ENCODE results near the gene AEBP1. TPM values are rescaled to one million over a fixed set of nuclear protein-coding genes. Genes with fewer than 3 reads are reported as not detected.
A peak's percentile ranks its signal among the peaks of the same experiment; 100 is the strongest.

Gene AEBP1
- total and polyA plus RNA-seq, 9 of the 15 experiments (the other 6 are each of a cell fraction or from before 2014, with no cell fraction given), result 0.03 to 0.78 (median 0.30) TPM; not detected in 2

- 0 out of 4 replicates have a peak, but pooled peaks of 1 of the 2 experiments have one; percentile 43 for TF ChIP-seq ZNF639 (CRISPR knock-in tag; conservative IDR thresholded peaks at IDR 0.05 in 1 of 2, IDR thresholded peaks at IDR 0.05 in 1 of 2)
- no peak for TF ChIP-seq ZNF384 (IDR thresholded peaks at IDR 0.05; ENCODE audit: low read depth, low read length)
- no peak for TF ChIP-seq HDAC2 (IDR thresholded peaks at IDR 0.05)
- no peak for TF ChIP-seq PRDM10 (IDR thresholded peaks at IDR 0.05; ENCODE audit: partially characterized antibody)
- TF ChIP-seq WHSC1 (IDR thresholded peaks at IDR 0.05; ENCODE audit: low read length), result no peak
- no peak for TF ChIP-seq RFX5 (IDR thresholded peaks at IDR 0.05; ENCODE audit: low read depth, low read length)
Measured at GRCh38 chr7:44122529-44122928, 18.4 kb downstream of the AEBP1 start (continued).
